Bronchial epithelial cell (primary cell): Measurements from ENCODE around the gene MCU. TPM values are rescaled to one million over a fixed set of nuclear protein-coding genes. Genes with fewer than 3 reads are reported as not detected.
"Not testable (repeated sequence)": the region's sequence is repeated elsewhere in the genome, so short reads cannot be mapped to it uniquely, and the experiment has no call there.

Experiments
- DNase-seq: peaks from one replicate; pipeline ENCODE4 v3.0.0-alpha.2; 2010; ENCODE audit warnings: low read depth
- FAIRE-seq: peaks from 2 replicates; lab custom pipeline; 2011; peaks lifted over from hg19 to GRCh38; lab: Jason Lieb, UNC
- H3K27me3 ChIP-seq: 2 replicates; pipeline ENCODE4 v1.5.1; 2011; ENCODE audit warnings: low read length; ENCODE audit not compliant: control insufficient read depth, insufficient read depth
- H3K36me3 ChIP-seq: 2 replicates; pipeline ENCODE4 v1.5.1; 2011; ENCODE audit warnings: low read length; ENCODE audit not compliant: control insufficient read depth, insufficient read depth
- H3K4me3 ChIP-seq: 2 replicates; pipeline ENCODE4 v1.5.1; 2011; ENCODE audit warnings: mild to moderate bottlenecking, low read depth, low read length, control low read depth
- total RNA-seq: library from RNA; depleted of rRNA; stranded (reverse); fragments of >200 nt; gene quantifications from 2 replicates; pipeline ENCODE4 v1.2.1, GENCODE V29; 2014
- TF ChIP-seq, protein P1 (sequence below): IDR thresholded peaks from 2 replicates; pipeline ENCODE4 v1.5.1; 2011; ENCODE audit warnings: mild to moderate bottlenecking, moderate library complexity, low read length, control low read depth, inconsistent platforms; ENCODE audit not compliant: insufficient read depth, severe bottlenecking

MCU gene
- total RNA-seq, 1 donor from 2014 or later, result 38.7 TPM

DNA sequence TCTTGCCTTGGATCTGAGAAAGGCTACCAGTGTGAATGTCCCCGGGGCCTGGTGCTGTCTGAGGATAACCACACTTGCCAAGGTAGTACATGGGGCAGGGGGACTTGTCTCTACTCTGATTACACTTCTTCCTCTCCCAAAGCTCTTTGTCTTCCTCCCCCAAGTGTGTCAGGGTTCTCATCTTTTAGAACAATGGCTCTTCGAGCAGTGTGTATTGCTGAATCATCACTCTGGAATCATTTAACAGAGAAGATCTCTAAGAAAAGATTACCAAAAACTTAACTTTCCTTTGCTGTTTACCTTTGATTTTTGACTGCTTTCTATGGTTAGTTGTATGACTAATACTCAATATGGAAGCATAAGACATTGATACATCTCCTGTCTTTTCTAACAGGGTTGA, 219.8 kb downstream of the MCU start:
- no peak overlapping the region for H3K4me3 ChIP-seq
- no peaks in the 10 kb centered on the region for H3K27me3 ChIP-seq
- DNase-seq (no peak), FAIRE-seq (no peak)
- TF ChIP-seq, protein P1, sequence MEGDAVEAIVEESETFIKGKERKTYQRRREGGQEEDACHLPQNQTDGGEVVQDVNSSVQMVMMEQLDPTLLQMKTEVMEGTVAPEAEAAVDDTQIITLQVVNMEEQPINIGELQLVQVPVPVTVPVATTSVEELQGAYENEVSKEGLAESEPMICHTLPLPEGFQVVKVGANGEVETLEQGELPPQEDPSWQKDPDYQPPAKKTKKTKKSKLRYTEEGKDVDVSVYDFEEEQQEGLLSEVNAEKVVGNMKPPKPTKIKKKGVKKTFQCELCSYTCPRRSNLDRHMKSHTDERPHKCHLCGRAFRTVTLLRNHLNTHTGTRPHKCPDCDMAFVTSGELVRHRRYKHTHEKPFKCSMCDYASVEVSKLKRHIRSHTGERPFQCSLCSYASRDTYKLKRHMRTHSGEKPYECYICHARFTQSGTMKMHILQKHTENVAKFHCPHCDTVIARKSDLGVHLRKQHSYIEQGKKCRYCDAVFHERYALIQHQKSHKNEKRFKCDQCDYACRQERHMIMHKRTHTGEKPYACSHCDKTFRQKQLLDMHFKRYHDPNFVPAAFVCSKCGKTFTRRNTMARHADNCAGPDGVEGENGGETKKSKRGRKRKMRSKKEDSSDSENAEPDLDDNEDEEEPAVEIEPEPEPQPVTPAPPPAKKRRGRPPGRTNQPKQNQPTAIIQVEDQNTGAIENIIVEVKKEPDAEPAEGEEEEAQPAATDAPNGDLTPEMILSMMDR, result no peak
- H3K36me3 ChIP-seq, result no peaks in the 10 kb centered on the region

DNA sequence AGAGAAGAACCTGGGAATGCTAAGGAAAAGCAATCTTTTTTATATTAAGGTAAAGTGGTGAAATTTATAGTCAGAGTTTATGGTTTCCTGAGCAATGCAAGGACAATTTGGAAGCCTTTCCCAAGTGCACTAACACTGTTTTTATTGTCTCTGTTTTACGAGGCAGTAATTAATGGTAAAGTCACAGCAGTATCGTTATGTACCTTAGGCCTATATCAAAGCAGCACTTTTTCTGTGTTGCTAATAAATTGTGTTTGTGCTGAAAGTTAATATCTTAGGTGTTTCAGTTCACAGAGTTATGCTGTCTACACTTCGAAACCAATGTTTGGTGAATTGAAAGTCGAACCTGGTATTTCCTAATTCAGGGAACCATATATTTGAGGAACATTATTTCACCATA, 220.8 kb downstream of the MCU start:
- no peak for FAIRE-seq
- TF ChIP-seq, protein P1, result no peak
- no peak for DNase-seq
- Histone ChIP-seq H3K27me3 (no peaks in the 10 kb centered on the region), H3K4me3 (no peak overlapping the region), H3K36me3 (no peaks in the 10 kb centered on the region)

DNA sequence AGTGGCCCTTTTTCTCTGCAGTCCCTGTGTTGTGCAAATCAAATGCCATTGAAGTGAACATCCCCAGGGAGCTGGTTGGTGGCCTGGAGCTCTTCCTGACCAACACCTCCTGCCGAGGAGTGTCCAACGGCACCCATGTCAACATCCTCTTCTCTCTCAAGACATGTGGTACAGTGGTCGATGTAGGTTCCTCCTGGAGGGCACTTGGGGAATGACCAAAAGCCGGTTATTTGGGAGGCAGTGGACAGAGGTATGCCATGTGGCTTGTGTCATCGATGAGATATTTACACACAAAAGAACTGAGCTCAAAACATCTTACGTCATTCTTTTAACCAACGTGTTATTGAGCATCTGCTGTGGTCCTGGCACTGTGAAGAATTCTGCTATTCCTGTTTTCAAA, 221.3 kb downstream of the MCU start:
- DNase-seq, result no peak
- no peak for FAIRE-seq
- TF ChIP-seq, protein P1, result no peak
- H3K36me3 ChIP-seq, result no peaks in the 10 kb centered on the region
- H3K27me3 ChIP-seq, result no peaks in the 10 kb centered on the region
- no peak overlapping the region for H3K4me3 ChIP-seq

DNA sequence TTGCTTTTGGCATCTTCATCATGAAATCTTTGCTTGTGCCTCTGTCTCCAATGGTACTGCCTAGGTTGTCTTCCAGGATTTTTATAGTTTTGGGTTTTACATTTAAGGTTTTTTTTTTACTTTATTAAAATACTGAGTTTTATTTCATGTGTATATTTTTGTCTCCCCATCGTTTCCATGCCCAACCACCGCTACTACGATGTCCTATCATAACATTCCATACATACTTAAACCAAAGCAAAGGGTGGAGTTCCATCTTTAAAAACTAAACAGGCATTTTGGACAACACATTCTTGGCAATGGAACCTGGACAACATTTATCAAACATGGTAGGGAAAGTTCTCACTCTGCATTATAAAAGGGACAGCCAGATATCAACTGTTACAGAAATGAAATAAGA, 225.3 kb downstream of the MCU start:
- not testable (repeated sequence) for H3K4me3 ChIP-seq, FAIRE-seq, H3K27me3 ChIP-seq, H3K36me3 ChIP-seq, DNase-seq

DNA sequence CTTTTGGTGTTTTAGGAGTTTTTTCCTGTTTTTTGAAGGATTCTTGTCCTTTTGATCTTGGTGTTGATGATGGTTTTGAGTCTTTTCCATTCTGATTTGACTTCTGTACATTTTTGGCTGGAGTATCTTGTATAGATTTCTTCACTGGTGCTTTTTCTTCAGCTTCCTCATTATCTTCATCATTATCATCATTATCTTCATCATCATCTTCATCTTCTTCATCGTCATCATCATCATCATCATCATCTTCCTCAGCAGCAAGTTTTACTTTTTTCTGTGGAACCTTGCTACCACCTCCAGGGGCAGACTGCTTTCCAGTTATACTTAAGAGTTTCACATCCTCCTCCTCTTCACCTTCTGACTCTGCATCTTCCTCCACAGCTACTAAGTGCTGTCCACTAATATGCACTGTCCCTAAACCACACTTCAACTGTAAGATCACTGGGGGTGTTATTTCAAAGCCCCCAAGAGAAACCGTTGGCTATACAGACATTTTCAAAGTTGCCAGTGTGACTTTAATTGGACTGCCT, 225.9 kb downstream of the MCU start:
- FAIRE-seq, H3K4me3 ChIP-seq, H3K27me3 ChIP-seq, DNase-seq, H3K36me3 ChIP-seq: not testable (repeated sequence)

DNA sequence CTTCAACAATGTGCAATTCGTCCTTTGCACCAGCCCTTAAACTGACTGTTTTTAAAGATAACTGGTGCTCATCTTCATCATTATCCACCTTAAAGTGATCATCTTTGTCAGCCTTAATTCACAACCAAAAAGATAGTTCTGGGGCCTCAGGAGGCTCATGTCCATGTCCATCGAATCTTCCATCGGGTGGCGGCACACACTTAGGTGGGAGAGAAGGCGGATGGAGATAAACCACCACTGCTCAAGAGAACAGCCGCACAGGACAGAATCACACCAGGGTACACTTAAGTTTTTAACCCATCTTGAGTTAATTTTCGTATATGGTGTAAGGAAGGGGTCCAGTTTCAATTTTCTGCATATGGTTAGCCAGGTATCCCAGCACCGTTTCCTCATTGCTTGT, 226.4 kb downstream of the MCU start:
- H3K36me3 ChIP-seq, result no peaks in the 10 kb centered on the region
- H3K4me3 ChIP-seq, result no peak overlapping the region
- no peaks in the 10 kb centered on the region for H3K27me3 ChIP-seq
- no peak for FAIRE-seq
- no peak for DNase-seq
- TF ChIP-seq, protein P1, result no peak

DNA sequence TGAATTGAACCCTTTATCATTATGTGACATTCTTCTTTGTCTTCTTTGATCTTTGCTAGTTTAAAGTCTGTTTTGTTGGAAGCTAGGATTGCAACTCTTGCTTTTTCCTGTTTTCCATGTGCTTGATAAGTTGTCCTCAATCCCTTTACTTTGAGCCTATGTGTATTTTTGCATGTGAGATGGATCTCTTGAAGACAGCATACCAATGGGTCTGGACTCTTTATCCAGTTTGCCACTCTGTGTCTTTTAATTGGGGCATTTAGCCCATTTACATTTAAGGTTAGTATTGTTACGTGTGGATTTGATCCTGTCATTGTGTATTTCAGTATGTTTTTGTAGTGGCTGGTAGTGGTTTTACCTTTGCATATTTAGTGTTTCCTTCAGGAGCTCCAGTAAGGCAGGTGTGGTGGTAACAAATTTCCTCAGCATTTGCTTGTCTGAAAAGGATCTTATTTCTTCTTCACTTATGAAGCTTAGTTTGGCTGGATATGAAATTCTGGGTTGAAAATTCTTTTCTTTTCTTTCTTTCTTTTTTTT, 229.3 kb downstream of the MCU start:
- H3K4me3 ChIP-seq, H3K36me3 ChIP-seq, DNase-seq, FAIRE-seq, H3K27me3 ChIP-seq: not testable (repeated sequence)
